ENCODE data around the gene LAMA4.
A peak's percentile ranks its signal among the peaks of the same experiment; 100 is the strongest.

The LAMA4 gene

DNA sequence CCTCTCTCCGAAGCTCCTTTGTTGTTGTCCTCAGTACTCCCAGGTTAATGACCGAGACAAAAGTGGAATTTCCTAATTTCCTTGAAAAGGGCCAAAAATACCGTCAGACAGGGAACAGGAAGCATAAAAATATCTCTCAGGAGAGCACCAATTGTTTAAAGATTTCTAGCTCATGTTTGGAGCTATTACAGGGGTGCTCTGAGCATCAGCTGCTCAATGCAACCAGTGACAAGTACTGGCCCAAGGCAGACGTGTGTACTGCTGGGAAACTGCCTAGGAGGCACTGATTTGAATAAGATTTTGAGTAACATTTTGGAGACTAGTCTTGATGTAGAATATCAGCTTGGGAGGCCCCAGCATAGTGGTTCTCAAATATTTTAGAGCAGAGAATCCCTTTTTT is 17.3 kb downstream of the LAMA4 start:
- DNase-seq (ENCODE audit: low read depth), result no peak

DNA sequence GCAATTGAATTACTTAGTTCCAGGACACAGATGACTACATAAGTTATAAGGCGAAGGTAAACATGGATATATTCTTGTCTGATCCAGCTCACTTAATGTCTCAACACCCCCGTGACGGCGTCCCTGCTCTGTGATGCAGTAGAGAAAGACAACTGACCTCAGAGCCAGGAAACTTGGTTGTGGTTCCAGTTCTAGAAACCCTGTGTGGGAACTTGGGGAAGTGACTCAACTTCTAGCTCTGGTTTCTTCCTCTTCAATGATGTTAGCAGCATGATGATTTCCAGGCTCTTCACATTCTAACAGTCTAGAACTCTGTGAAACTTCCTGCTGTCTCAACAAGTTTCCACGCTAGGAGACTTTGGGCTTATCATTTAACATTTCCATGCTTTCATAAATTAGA is 18.4 kb downstream of the LAMA4 start:
- peak; percentile 37 for DNase-seq (ENCODE audit: low read depth)

GRCh38 chr6:112234601-112235000 is 19.8 kb downstream of the LAMA4 start:
- DNase-seq (ENCODE audit: low read depth), result no peak

DNA sequence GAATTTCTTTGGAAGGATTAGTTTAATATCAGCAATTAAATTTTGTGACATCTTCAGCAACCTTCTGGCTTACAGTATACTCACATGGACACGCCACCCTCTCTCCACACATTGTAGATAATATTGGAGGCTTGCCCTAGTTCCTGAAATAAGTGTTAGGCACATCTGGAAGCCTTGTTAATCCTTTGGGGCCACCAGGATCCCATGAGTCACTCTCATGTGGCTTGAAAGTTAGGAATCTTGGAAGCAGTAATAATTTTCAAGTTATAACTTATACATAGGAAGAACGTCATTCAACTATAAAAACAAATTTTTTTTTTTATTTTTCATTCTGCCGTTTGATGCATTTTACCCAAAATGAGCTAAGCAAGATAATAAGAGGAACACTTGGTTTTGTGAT is 20.5 kb downstream of the LAMA4 start:
- peak; percentile 62 for DNase-seq (ENCODE audit: low read depth)

- DNase-seq (ENCODE audit: low read depth), result no peak
These were observed 21.5 kb downstream of the LAMA4 start for GRCh38 chr6:112232845-112233256.

- DNase-seq (ENCODE audit: low read depth), result no peak
These were observed 22.7 kb downstream of the LAMA4 start for GRCh38 chr6:112231594-112232060.

GRCh38 chr6:112231164-112231563 is 23.2 kb downstream of the LAMA4 start:
- DNase-seq (ENCODE audit: low read depth), result no peak

- no peak for DNase-seq (ENCODE audit: low read depth)
These were observed 25.7 kb downstream of the LAMA4 start for GRCh38 chr6:112228480-112229332.

DNA sequence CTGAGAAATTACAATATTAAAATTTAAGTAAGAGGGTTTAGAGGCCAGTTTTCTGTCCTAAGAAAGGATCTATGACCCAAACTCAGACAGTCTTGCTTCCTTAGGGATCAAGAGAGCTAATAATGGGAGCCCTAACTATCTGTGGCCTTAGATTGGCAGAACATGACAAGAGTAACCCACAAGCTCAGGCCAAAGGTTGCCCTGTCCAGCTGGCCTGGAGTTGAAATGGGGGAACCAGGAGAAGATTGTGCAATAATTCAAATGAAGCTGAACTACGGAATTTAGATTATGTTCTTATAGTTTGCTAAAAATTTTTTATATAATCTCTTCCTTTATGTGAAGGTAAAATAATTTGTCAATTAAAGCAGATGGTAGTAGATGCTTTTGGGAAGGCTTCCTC is 26.4 kb downstream of the LAMA4 start:
- no peak for DNase-seq (ENCODE audit: low read depth)

DNA sequence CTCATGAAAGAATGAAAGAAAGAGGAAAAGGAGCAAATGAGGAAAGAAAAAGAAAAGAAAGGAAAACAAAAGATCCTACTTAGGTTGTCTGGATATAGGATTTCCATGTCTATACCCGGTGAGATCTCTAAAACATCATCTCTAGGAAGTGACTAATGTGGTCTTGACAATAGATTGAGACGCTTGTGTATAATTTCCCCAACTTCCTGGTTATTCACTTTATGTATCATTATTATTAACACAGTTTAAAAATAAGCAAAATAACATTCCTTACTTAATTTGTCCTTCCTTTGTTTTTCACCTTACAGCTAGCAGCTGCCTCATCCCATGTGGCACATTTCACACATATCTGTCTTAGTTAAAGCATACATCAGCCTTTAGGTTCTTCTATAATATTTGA is 27.0 kb downstream of the LAMA4 start:
- peak; percentile 53 for DNase-seq (ENCODE audit: low read depth)

- no peak for DNase-seq (ENCODE audit: low read depth)
These were observed 28.7 kb downstream of the LAMA4 start for GRCh38 chr6:112225691-112226090.

DNA sequence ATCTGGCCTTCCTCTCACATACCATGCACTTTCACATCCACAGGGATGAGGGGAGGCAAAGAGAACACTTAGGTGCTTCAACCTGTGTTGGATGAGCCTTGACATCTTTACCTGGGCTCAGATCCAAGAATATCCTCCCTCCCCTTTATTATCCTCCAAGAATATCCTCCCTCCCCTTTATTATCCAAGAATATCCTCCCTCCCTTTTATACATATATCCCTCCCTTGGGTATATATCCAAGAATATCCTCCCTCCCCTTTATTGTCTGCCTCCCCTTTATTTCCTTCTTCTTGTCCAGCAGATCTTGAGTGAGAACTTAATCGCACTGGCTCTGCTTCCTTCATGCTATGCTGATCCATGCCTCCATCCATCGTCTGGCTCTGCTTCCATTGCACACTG is 30.3 kb downstream of the LAMA4 start:
- no peak for DNase-seq (ENCODE audit: low read depth)

DNA sequence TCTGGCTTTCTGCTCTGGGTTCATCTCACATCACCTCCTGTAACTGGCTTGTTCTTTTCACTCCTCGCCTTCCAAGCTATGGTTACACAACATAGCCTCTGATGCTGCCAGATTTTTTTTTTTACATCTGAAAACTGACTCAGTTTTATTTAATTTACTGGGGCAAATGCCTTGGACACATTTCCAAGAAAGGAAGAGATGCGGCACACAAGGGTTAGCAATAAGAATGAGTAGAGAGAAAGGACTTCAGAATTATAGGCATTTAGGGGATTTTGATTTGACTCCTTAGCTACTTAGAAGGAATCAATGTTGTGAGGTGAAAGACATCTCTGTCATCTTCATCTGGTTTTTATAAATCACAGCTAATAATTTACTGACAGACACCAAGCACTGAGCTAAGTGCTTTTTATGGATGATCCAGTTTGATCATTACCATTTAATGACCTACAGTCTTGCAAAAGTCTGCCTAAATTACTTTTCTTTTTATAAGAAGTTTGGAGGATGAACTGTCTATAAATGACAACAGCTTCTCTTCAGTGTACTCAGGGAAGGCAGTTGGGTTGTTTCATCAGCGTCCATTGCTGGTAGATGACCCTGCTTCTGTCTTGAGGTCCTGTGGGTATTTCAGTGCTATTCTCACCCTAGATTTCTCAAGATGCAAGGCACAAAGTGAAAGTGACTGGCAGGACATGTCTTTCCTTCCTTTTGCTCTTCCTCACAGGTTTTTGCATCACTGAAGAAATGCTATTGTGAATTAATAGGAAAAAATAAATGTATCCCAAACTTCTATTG is 31.1 kb downstream of the LAMA4 start:
- DNase-seq (ENCODE audit: low read depth), result peak; percentile 58

GRCh38 chr6:112221981-112222852 is 32.1 kb downstream of the LAMA4 start:
- DNase-seq (ENCODE audit: low read depth), result peak; percentile 58

- no peak for DNase-seq (ENCODE audit: low read depth)
These were observed 32.8 kb downstream of the LAMA4 start for GRCh38 chr6:112221561-112221960.

DNA sequence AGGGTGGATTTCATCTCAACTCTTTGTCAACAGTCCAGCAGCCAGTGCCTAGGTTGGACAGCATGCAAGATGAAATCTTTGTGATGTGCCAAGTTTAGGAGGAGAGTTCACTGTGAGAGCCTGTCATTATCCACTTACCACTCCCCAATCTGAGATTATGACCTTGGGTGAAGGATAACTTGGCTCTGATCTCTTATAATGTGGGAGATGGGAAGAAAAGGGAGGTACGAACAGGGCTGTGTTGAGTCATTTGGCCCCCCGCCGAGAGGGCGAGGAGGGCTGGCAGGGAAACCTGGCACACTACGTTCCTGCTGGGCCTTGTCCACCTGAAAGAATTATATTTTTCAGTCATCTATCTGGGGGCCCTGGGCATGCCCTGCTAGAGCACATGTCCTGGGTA is 35.8 kb downstream of the LAMA4 start:
- DNase-seq (ENCODE audit: low read depth), result no peak

DNA sequence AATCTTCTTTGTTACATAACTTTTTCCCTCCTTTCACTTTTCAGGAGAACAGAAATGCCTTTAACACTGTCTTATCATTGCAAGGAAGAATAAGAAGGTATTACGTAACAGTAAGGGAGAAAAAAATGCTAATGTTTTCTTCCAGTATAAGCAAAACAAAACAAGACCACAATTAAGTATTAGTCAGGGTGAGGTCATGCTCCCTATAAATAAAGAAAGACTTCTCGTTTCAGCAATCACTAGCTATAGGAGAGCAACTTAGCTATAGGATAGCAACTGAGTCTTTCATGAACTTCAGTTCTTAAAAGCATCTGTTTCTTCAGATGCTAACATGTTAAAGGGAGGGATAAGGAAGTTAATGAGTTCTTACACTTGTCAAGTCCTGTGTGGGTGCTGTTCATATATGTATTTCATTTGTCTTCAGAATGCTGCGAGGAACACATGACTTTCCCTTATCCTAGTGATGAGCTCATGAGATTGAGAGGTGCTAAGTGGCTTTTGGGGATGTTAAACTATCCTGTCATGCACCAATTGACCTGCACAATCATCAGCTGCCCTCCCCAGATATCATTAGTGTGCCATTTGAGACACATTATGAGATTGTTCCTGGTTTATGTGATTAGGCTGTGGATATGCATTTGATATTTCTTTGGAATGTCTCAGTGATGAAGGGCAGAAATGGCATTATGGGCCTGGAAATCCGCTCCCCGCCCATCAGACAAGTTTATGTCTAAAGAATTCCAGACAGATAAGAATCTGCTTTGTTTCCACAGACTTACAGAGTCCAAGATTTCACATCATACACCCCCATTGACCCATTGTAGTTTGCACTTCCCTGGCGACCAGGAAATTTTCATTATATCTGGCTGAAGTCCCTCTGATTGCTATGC is 37.5 kb downstream of the LAMA4 start:
- DNase-seq (ENCODE audit: low read depth), result peak; percentile 96

- DNase-seq (ENCODE audit: low read depth), result no peak
These were observed 38.7 kb downstream of the LAMA4 start for GRCh38 chr6:112215488-112216284.

- peak; percentile 35 for DNase-seq (ENCODE audit: low read depth)
These were observed 39.6 kb downstream of the LAMA4 start for GRCh38 chr6:112214739-112215269.

DNA sequence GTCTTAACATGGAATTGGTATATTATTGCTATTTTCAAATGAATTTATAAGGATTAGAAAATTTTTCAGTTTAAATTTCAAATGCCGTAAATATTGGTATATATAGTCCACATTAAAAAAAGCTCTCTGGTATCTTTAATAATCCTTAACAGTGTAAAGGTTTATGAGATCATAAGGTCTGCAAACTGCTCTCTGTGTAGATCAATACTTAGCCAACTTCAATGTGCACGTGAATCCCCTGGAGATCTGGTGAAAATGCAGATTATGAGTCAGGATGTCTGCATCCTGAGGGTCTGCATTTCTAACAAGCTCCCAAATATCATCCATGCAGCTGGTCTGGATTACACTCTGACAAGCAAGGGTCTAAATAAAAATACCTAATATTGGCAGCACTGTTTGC is 43.5 kb downstream of the LAMA4 start:
- no peak for DNase-seq (ENCODE audit: low read depth)

All from ELR (cell line).